Thyroid gland (tissue), 4 donors: ENCODE results near the gene GALNT17.

ENCODE experiments used
- CTCF ChIP-seq, 6 experiments: fragments of 200-600 bp in 3 of 6; fragments of 450-650 bp in 3 of 6; sonication (generic) in 3 of 6; IDR thresholded peaks; one replicate each; pipeline ENCODE4 v1.5.1; 2016 to 2019; ENCODE audit warnings: antibody characterized with exemption in 6 of 6, mild to moderate bottlenecking in 2 of 6, inconsistent platforms in 1 of 6, moderate library complexity in 1 of 6
- POLR2A ChIP-seq, 2 donors: fragments of 450-650 bp; IDR thresholded peaks; one replicate each; pipeline ENCODE4 v1.6.1; 2017; ENCODE audit warnings: antibody characterized with exemption in 2 of 2, mild to moderate bottlenecking in 2 of 2, moderate library complexity in 1 of 2

DNA sequence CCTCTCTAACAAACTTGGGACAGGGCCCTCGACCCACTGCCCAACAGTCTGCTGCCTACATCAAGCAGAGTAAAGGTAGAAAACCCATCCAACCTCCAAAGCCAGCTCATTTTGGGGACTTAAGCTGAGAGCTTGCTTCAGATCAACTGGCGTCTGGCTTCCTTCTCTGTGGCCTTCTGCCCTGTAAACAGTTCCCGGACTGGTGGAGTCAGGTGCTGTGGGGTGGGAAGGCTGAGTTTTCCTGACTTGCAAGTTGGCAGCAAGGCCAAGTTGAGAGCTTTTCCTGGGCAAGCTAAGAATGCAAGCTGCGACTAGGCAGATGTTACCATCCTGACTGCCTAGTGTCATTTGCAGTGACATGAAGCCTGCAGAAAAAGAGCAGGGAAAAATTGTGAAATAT is 3.7 kb downstream of the GALNT17 start:
- TF ChIP-seq CTCF (IDR thresholded peaks at IDR 0.05) (no peak), POLR2A (IDR thresholded peaks at IDR 0.05) (no peak)
